Endothelial cell of umbilical vein (primary cell): ENCODE data around the gene GALNT12. TPM values are rescaled to one million over a fixed set of nuclear protein-coding genes. Genes with fewer than 3 reads are reported as not detected.

Experiments used
- BruUV-seq: library from RNA; stranded (reverse); fragments of 400-500 nt; replicated peaks from 2 replicates; lab custom pipeline; 2021; lab: Mats Ljungman, UMichigan
- CTCF ChIA-PET: fragments of 300-600, 350-600 bp; sonication (Branson Sonifier 250); formaldehyde crosslinking; loops from one replicate; lab custom pipeline; 2021; ENCODE audit warnings: antibody characterized with exemption, inconsistent platforms; lab: Charles Lee
- POLR2A ChIA-PET: fragments of 300-600, 350-600 bp; sonication (Branson Sonifier 250); formaldehyde crosslinking; loops from one replicate; lab custom pipeline; 2021; ENCODE audit warnings: antibody characterized with exemption, inconsistent platforms; lab: Charles Lee
- DNase-seq: peaks from one replicate; pipeline ENCODE4 v3.0.0-alpha.2; 2011; ENCODE audit warnings: low read depth, low spot score
- FAIRE-seq: peaks from 2 replicates; lab custom pipeline; 2011; peaks lifted over from hg19 to GRCh38; lab: Jason Lieb, UNC
- H2AFZ ChIP-seq: 2 replicates; pipeline ENCODE4 v1.6.0; 2012; ENCODE audit warnings: low read depth, low read length, control low read depth, inconsistent platforms
- H3K27ac ChIP-seq: 2 replicates; pipeline ENCODE4 v1.5.1; 2011; ENCODE audit warnings: low read depth, mild to moderate bottlenecking, control low read depth, low read length, moderate library complexity; ENCODE audit not compliant: insufficient read depth
- H3K27me3 ChIP-seq, 2 experiments: 2 replicates each; pipeline versions ENCODE4 v1.6.0 to v1.6.1; 2011; ENCODE audit warnings: low read length in 2 of 2, mixed read lengths in 1 of 2; ENCODE audit not compliant: control insufficient read depth in 2 of 2, insufficient read depth in 2 of 2
- H3K36me3 ChIP-seq, 2 experiments: 2 replicates in 1 of 2; 3 replicates in 1 of 2; pipeline ENCODE4 v1.5.1; 2011; ENCODE audit warnings: low read length in 2 of 2, mild to moderate bottlenecking in 1 of 2, moderate library complexity in 1 of 2; ENCODE audit not compliant: control insufficient read depth in 2 of 2, insufficient read depth in 2 of 2; ENCODE audit errors: extremely low read depth in 1 of 2
- H3K4me1 ChIP-seq: 3 replicates; pipeline ENCODE4 v1.5.1; 2011; ENCODE audit warnings: mild to moderate bottlenecking, low read length; ENCODE audit not compliant: control insufficient read depth, insufficient read depth; ENCODE audit errors: extremely low read depth
- H3K4me2 ChIP-seq: 2 replicates; pipeline ENCODE4 v1.6.1; 2011; ENCODE audit warnings: low read length, control low read depth, mixed read lengths; ENCODE audit not compliant: insufficient read depth
- H3K4me3 ChIP-seq, 3 experiments: fragments of 200-600 bp in 1 of 3; sonication (generic), shearing (Covaris generic) in 1 of 3; replicated peaks in 1 of 3; 2 replicates each; pipeline ENCODE4 v1.5.1; 2011 to 2016; ENCODE audit warnings: control low read depth in 3 of 3, low read length in 3 of 3, mild to moderate bottlenecking in 2 of 3, inconsistent platforms in 1 of 3, low read depth in 1 of 3, moderate library complexity in 1 of 3; ENCODE audit not compliant: insufficient read depth in 1 of 3
- H3K79me2 ChIP-seq: 2 replicates; pipeline ENCODE4 v1.6.0; 2012; ENCODE audit warnings: low read length, inconsistent platforms; ENCODE audit not compliant: control insufficient read depth, insufficient read depth
- H3K9ac ChIP-seq: replicated peaks from 2 replicates; pipeline ENCODE3; 2011; ENCODE audit warnings: low read length, control low read depth; ENCODE audit not compliant: insufficient read depth; ENCODE audit errors: extremely low read depth
- H3K9me1 ChIP-seq: replicated peaks from 3 replicates; pipeline ENCODE4 v1.6.0; 2011; ENCODE audit warnings: mild to moderate bottlenecking, low read length; ENCODE audit not compliant: control insufficient read depth, insufficient read depth; ENCODE audit errors: extremely low read depth
- H3K9me3 ChIP-seq: replicated peaks from 2 replicates; pipeline ENCODE4 v1.5.1; 2012; ENCODE audit warnings: low read length, inconsistent platforms; ENCODE audit not compliant: control insufficient read depth, insufficient read depth
- H4K20me1 ChIP-seq: replicated peaks from 2 replicates; pipeline ENCODE3; 2011; ENCODE audit warnings: mild to moderate bottlenecking, low read length; ENCODE audit not compliant: control insufficient read depth, insufficient read depth; ENCODE audit errors: extremely low read depth
- EZH2 ChIP-seq: IDR thresholded peaks from 2 replicates; pipeline ENCODE4 v1.6.1; 2012; ENCODE audit warnings: borderline replicate concordance, low read depth, mild to moderate bottlenecking, moderate library complexity, low read length, inconsistent platforms; ENCODE audit not compliant: severe bottlenecking
- FOS ChIP-seq: IDR thresholded peaks from 2 replicates; pipeline ENCODE4 v1.6.1; 2011; ENCODE audit warnings: mild to moderate bottlenecking, low read length, moderate library complexity, borderline replicate concordance; ENCODE audit not compliant: insufficient read depth
- JUN ChIP-seq: IDR thresholded peaks from 2 replicates; pipeline ENCODE4 v1.6.1; 2011; ENCODE audit warnings: borderline replicate concordance, low read depth; ENCODE audit not compliant: insufficient read length, insufficient read depth
- MAX ChIP-seq: IDR thresholded peaks from 2 replicates; pipeline ENCODE4 v1.6.1; 2011; ENCODE audit not compliant: insufficient read depth, insufficient read length
- MYC ChIP-seq: IDR thresholded peaks from one replicate; pipeline ENCODE4 v1.6.1; 2011; ENCODE audit warnings: mild to moderate bottlenecking, low read depth, low read length
- POLR2A ChIP-seq: IDR thresholded peaks from 2 replicates; pipeline ENCODE4 v1.6.1; 2012; ENCODE audit warnings: low read depth, mild to moderate bottlenecking, control low read depth, low read length
- POLR2AphosphoS5 ChIP-seq: IDR thresholded peaks from 2 replicates; pipeline ENCODE4 v1.6.1; 2012; ENCODE audit warnings: low read depth, mild to moderate bottlenecking, control low read depth, low read length, moderate library complexity; ENCODE audit not compliant: insufficient read depth
- dilution Hi-C: fragments of 300-500 bp; cut with MboI; formaldehyde crosslinking; loops from one replicate; pipeline ENCODE4 v1.15.0; 2019; ENCODE audit warnings: low sequenced_read_pairs; ENCODE audit not compliant: extremely low pct_ligation_motif_present
- intact Hi-C: fragments of 100-400 bp; cut with micrococcal nuclease; formaldehyde crosslinking; loops from one replicate; pipeline ENCODE4 v1.10.0; 2022
- polyA plus RNA-seq, 4 experiments: library from polyadenylated mRNA; depleted of rRNA in 3 of 4; stranded (reverse) in 3 of 4; unstranded in 1 of 4; fragments of >200 nt; gene quantifications; 2 replicates each; pipeline versions ENCODE4 v1.2.1 to v1.2.3, GENCODE V29; 2011 to 2012; ENCODE audit warnings: missing spikeins in 1 of 4
- total RNA-seq: library from RNA; stranded (reverse); gene quantifications from 2 replicates; pipeline ENCODE4 v1.2.3, GENCODE V29; 2021

The GALNT12 gene
- total and polyA plus RNA-seq, 2 donors (not counting 3 experiments of a cell fraction or from before 2014, with no cell fraction given): 0.26 to 0.44 TPM

- H3K9me3 ChIP-seq: no peaks in the 10 kb centered on the region
- no peak overlapping the region for H3K9ac ChIP-seq
- H3K36me3 ChIP-seq: no peaks in the 10 kb centered on the region
- DNase-seq (no peak), FAIRE-seq (no peak)
- no peak overlapping the region for H3K4me2 ChIP-seq
- H3K79me2 ChIP-seq: no peaks in the 10 kb centered on the region
- H3K9me1 ChIP-seq: no peaks in the 10 kb centered on the region
- H2AFZ ChIP-seq: no peak overlapping the region
- TF ChIP-seq POLR2A (no peak), POLR2AphosphoS5 (no peak), MAX (no peak)
- ChIA-PET CTCF (no interaction called here), POLR2A (no interaction called here)
- peaks cover 2% of the 10 kb centered on the region for H3K4me1 ChIP-seq
- no peak overlapping the region for H3K4me3 ChIP-seq
- intact Hi-C loops (no loop called here), dilution Hi-C loops (no loop called here)
- no peaks in the 10 kb centered on the region for H4K20me1 ChIP-seq
- BruUV-seq: no TSS peak
- H3K27ac ChIP-seq: no peak overlapping the region
- peaks cover 2 to 6% of the 10 kb centered on the region in 2 experiments for H3K27me3 ChIP-seq
Observed at GRCh38 chr9:98862936-98863335, 55.5 kb downstream of the GALNT12 start.

- H3K4me1 ChIP-seq: peaks cover 2% of the 10 kb centered on the region
- no peak overlapping the region for H3K27ac ChIP-seq
- DNase-seq (no peak), FAIRE-seq (no peak)
- H2AFZ ChIP-seq: no peak overlapping the region
- TF ChIP-seq POLR2A (no peak), JUN (no peak), EZH2 (no peak), MYC (no peak), POLR2AphosphoS5 (no peak), MAX (no peak), FOS (no peak)
- H3K4me2 ChIP-seq: no peak overlapping the region
- intact Hi-C loops (no loop called here), dilution Hi-C loops (no loop called here)
- H4K20me1 ChIP-seq: no peaks in the 10 kb centered on the region
- no peaks in the 10 kb centered on the region for H3K9me1 ChIP-seq
- no peaks in the 10 kb centered on the region for H3K79me2 ChIP-seq
- ChIA-PET POLR2A (no interaction called here), CTCF (interaction anchor here (1.0 to 2.3 kb wide), 2 partner anchors 15 to 134 kb away, joined by 5 to 7 read pairs; no protein-coding TSS in a partner anchor)
- no peaks in the 10 kb centered on the region for H3K36me3 ChIP-seq
- no peak overlapping the region for H3K9ac ChIP-seq
- no peaks in the 10 kb centered on the region for H3K9me3 ChIP-seq
- H3K4me3 ChIP-seq: no peak overlapping the region
- no TSS peak for BruUV-seq
- H3K27me3 ChIP-seq: peaks cover 2 to 6% of the 10 kb centered on the region in 2 experiments
Observed at GRCh38 chr9:98864281-98865174, 57.1 kb downstream of the GALNT12 start.
